Measurements from ENCODE around the gene MED29. TPM values are rescaled to one million over a fixed set of nuclear protein-coding genes. Genes with fewer than 3 reads are reported as not detected.
A peak's percentile ranks its signal among the peaks of the same experiment; 100 is the strongest.

Gene MED29
- total RNA-seq, 4 donors from 2014 or later: 25.5 to 48.1 (median 37.7) TPM

- peaks cover 3 to 6% of the 10 kb centered on the region in 2 donors for H3K36me3 ChIP-seq
- in situ Hi-C loops (cut with MboI; ENCODE audit: low sequenced_read_pairs in 4 of 4) (no loop called here), intact Hi-C loops (cut with DNase I; ENCODE audit: low total_unique reads) (loop anchor here (2.0 to 10.0 kb wide), 4 partner anchors 21 to 561 kb away; partner anchors contain the start of genes DYRK1B, RPS16 and SUPT5H)
- no peaks in the 10 kb centered on the region for H3K27me3 ChIP-seq
- ATAC-seq: no peak
- no peaks in the 10 kb centered on the region for H3K9me3 ChIP-seq
- TF ChIP-seq, protein P1, sequence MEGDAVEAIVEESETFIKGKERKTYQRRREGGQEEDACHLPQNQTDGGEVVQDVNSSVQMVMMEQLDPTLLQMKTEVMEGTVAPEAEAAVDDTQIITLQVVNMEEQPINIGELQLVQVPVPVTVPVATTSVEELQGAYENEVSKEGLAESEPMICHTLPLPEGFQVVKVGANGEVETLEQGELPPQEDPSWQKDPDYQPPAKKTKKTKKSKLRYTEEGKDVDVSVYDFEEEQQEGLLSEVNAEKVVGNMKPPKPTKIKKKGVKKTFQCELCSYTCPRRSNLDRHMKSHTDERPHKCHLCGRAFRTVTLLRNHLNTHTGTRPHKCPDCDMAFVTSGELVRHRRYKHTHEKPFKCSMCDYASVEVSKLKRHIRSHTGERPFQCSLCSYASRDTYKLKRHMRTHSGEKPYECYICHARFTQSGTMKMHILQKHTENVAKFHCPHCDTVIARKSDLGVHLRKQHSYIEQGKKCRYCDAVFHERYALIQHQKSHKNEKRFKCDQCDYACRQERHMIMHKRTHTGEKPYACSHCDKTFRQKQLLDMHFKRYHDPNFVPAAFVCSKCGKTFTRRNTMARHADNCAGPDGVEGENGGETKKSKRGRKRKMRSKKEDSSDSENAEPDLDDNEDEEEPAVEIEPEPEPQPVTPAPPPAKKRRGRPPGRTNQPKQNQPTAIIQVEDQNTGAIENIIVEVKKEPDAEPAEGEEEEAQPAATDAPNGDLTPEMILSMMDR (IDR thresholded peaks at IDR 0.05 in 4 of 5, conservative IDR thresholded peaks at IDR 0.05 in 1 of 5): no peak
- no peak for TF ChIP-seq POLR2A (IDR thresholded peaks at IDR 0.05)
- peaks cover 15 to 19% of the 10 kb centered on the region in 2 donors for H3K4me1 ChIP-seq
- peak overlapping the region; percentile 79 to 100 (median 99) for H3K27ac ChIP-seq
- peak overlapping the region; percentile 81 to 99 (median 94) for H3K4me3 ChIP-seq
- DNase-seq: no peak
These were observed 22.2 kb downstream of the MED29 start for GRCh38 chr19:39413272-39413910.

DNA sequence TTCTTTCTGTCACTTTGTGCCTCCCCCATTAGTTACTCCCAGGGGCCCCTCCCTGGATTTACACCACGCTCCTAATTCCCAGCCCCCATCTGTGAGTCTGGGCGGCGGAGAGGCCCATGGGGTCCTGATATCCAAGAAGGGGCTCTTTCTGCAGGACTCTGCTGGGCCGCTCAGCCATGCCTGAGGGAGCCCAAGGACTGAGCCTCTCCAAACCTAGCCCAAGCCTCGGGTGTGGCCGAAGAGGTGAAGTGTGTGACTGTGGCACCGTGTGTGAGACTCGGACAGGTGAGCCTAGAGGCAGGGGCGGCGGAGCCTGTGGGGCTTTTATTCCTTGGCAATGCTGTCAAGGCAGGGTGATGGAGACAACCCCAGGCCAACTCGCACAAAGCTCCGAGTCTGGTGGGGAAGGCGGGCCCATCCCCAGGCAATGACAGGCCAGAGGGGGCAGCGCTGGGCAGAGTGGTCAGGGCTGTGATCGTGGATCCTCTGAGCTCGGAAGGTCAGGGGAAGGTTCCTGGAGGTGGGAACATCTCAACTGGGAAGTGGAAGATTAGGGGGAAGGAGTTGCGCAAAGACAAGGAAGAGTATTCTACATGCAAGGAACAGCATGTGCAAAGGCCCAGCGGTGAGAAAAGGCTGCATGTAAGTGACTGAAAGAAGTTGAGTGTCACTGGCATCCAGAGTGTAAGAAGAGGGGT, 22.9 kb downstream of the MED29 start:
- Histone ChIP-seq H3K27me3 (no peaks in the 10 kb centered on the region), H3K27ac (peak overlapping the region; percentile 79 to 100 (median 99)), H3K4me1 (peaks cover 15 to 19% of the 10 kb centered on the region in 2 donors), H3K36me3 (no peaks in the 10 kb centered on the region), H3K4me3 (peak overlapping the region; percentile 81 to 99 (median 94)), H3K9me3 (no peaks in the 10 kb centered on the region)
- ATAC-seq (no peak), DNase-seq (no peak)
- in situ Hi-C loops (cut with MboI; ENCODE audit: low sequenced_read_pairs in 4 of 4): no loop called here
- intact Hi-C loops (cut with DNase I; ENCODE audit: low total_unique reads): loop anchor here (2.0 to 10.0 kb wide), 4 partner anchors 21 to 562 kb away; partner anchors contain the start of genes DYRK1B, RPS16 and SUPT5H
- no peak for TF ChIP-seq POLR2A (IDR thresholded peaks at IDR 0.05)
- TF ChIP-seq, protein P1 (IDR thresholded peaks at IDR 0.05 in 4 of 5, conservative IDR thresholded peaks at IDR 0.05 in 1 of 5): no peak

- H3K27me3 ChIP-seq: no peaks in the 10 kb centered on the region
- DNase-seq: no peak
- TF ChIP-seq, protein P1 (IDR thresholded peaks at IDR 0.05 in 4 of 5, conservative IDR thresholded peaks at IDR 0.05 in 1 of 5): no peak
- TF ChIP-seq POLR2A (IDR thresholded peaks at IDR 0.05): no peak
- ATAC-seq: no peak
- peak overlapping the region in 2 of 4 donors; percentile 98 to 100 for H3K27ac ChIP-seq
- H3K9me3 ChIP-seq: no peaks in the 10 kb centered on the region
- in situ Hi-C loops (cut with MboI; ENCODE audit: low sequenced_read_pairs in 4 of 4) (no loop called here), intact Hi-C loops (cut with DNase I; ENCODE audit: low total_unique reads) (loop anchor here (10.0 kb wide), 1 partner anchor 419 kb away; the partner anchor contains the start of gene DYRK1B)
- no peaks in the 10 kb centered on the region for H3K36me3 ChIP-seq
- peak overlapping the region in 1 of 4 donors; percentile 90 for H3K4me3 ChIP-seq
- peaks cover 13% of the 10 kb centered on the region in 2 donors for H3K4me1 ChIP-seq
These were observed 24.2 kb downstream of the MED29 start for GRCh38 chr19:39415111-39416046.

All from gastrocnemius medialis (tissue), 4 donors.